Colonic mucosa (tissue), 4 donors: Measurements from ENCODE around the gene TRAPPC12. TPM values are rescaled to one million over a fixed set of nuclear protein-coding genes. Genes with fewer than 3 reads are reported as not detected.

Source experiments
- DNase-seq: peaks from one replicate; pipeline ENCODE4 v3.0.0-alpha.2; 2020
- H3K27ac ChIP-seq: fragments of 200-600 bp; one replicate; pipeline ENCODE4 v1.8.0; 2021
- H3K27me3 ChIP-seq: fragments of 200-600 bp; one replicate; pipeline ENCODE4 v1.8.0; 2021
- H3K36me3 ChIP-seq: fragments of 200-600 bp; one replicate; pipeline ENCODE4 v1.8.0; 2021
- H3K4me1 ChIP-seq: fragments of 200-600 bp; one replicate; pipeline ENCODE4 v1.8.0; 2021; ENCODE audit warnings: mild to moderate bottlenecking
- H3K4me3 ChIP-seq: fragments of 200-600 bp; one replicate; pipeline ENCODE4 v1.8.0; 2021
- H3K9ac ChIP-seq, 2 donors: one replicate each; pipeline ENCODE4 v1.7.0; 2013; ENCODE audit warnings: control low read depth in 2 of 2, low read depth in 2 of 2, low read length in 2 of 2
- H3K9me3 ChIP-seq: fragments of 200-600 bp; one replicate; pipeline ENCODE4 v1.8.0; 2021
- CTCF ChIP-seq: fragments of 200-600 bp; IDR thresholded peaks from one replicate; pipeline ENCODE4 v1.8.0; 2022; ENCODE audit warnings: antibody characterized with exemption, mild to moderate bottlenecking
- intact Hi-C: fragments of 100-400 bp; cut with DNase I; formaldehyde crosslinking; loops from one replicate; pipeline ENCODE4 v1.14.1; 2022
- total RNA-seq, 2 donors: library from RNA; stranded (reverse); fragmentation: NEBNext Ultra II Directional in 1 of 2; extraction: Animal tissue kit (Norgen Biotek cat#: 25700) in 1 of 2; gene quantifications; one replicate each; pipeline ENCODE4 v1.2.1, GENCODE V29; 2021
- donor health status: healthy.
- donor health status: DM: no; HTN: no; CAD: no.
- donor health status: DM: no; HTN: no; CAD: no.

TRAPPC12 gene
- total RNA-seq, 2 donors from 2014 or later: 59.1 to 91.5 TPM

DNA sequence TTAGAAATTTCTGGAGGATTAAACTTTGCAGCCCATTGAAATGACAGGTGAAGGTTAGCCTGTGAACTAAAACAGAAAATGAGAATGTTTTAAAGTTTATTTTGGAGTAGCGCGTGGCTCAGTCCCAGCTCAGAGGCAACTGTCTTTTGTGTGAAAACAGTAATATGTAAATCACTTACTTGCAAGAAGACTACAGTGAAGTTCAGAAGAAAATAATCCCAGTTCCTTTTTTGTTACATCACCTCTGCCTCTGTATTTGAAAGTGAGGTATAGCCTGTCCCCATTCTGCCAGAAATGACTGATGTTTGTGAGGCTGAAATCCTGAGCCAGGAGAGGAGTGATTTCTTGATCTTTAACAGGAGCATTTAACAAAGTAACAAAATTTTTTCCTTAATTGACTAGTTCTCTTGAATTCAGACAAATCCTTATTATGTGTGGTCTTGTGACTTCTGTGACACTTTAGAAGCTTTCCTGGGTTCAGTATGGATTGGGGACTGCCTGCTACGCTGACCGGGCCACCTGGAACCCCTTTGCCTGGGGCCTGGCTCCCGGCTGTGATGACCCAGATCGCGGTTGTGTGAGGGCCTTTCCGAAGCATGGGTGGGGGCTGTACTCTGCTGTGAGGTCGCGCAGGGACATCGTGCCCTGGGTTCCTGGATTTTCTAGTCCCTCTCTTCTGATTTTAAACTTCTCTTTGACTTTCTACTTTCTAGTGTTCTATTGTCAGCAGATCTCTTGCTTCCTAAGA lies 24.3 kb downstream of the TRAPPC12 start:
- TF ChIP-seq CTCF: no peak
- Histone ChIP-seq H3K27ac (no peak overlapping the region), H3K27me3 (no peaks in the 10 kb centered on the region), H3K9ac (no peak overlapping the region), H3K4me3 (no peak overlapping the region), H3K36me3 (peaks cover 4% of the 10 kb centered on the region), H3K9me3 (no peaks in the 10 kb centered on the region), H3K4me1 (no peaks in the 10 kb centered on the region)
- no peak for DNase-seq
- intact Hi-C loops: no loop called here

DNA sequence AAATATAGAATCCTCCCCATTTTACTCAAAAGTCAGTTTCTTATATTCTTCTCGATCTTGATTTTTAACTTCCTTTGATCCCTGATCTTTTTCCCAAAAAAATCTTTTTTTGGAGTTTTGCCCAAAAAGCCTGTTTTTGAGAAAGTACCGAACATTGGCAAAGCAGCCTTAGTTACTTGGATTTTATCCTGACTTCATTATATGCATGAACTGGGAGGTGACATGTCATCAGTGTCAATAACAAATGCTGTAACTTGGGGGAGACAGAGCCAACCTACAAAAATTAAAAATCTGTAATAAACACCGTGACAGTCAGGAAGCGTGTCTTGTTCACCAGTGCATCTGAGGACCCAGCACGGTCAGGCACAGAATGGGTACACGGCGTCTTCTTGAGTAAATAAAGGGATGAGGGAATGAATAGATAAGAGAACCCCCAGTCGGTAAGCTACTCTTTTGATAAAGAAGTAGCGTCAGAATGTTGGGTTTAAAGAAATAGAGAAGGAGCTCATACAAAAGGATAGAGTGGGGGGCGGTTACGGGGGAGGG lies 24.9 kb downstream of the TRAPPC12 start:
- no peak for DNase-seq
- TF ChIP-seq CTCF: no peak
- no peaks in the 10 kb centered on the region for H3K4me1 ChIP-seq
- H3K36me3 ChIP-seq: peaks cover 4% of the 10 kb centered on the region
- no peaks in the 10 kb centered on the region for H3K9me3 ChIP-seq
- no peak overlapping the region for H3K9ac ChIP-seq
- intact Hi-C loops: no loop called here
- no peak overlapping the region for H3K27ac ChIP-seq
- no peaks in the 10 kb centered on the region for H3K27me3 ChIP-seq
- no peak overlapping the region for H3K4me3 ChIP-seq

GRCh38 chr2:3405307-3405706 lies 25.8 kb downstream of the TRAPPC12 start:
- intact Hi-C loops: no loop called here
- no peaks in the 10 kb centered on the region for H3K9me3 ChIP-seq
- DNase-seq: no peak
- H3K27ac ChIP-seq: no peak overlapping the region
- no peaks in the 10 kb centered on the region for H3K27me3 ChIP-seq
- H3K9ac ChIP-seq: no peak overlapping the region
- H3K36me3 ChIP-seq: peaks cover 4% of the 10 kb centered on the region
- no peak overlapping the region for H3K4me3 ChIP-seq
- no peak for TF ChIP-seq CTCF
- no peaks in the 10 kb centered on the region for H3K4me1 ChIP-seq

DNA sequence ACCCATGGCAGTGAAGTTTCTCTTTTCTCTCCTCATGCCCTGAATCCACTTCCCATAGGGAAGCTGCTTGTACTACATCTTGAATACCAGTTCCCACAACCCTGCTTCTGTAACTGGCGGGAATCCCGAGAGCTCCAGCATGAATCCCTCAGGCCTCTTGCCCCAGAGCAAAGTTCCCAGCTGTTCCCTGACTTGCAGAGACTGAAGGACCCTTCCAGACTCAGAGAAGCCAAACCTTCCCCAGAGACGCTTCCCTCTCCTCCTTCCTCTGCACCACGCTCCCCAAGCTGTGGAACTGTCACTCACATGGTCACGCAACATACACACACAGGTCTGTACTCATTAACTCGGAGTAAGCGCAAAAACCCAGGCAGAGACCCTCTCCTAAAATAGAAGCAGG lies 26.4 kb downstream of the TRAPPC12 start:
- intact Hi-C loops: no loop called here
- Histone ChIP-seq H3K36me3 (no peaks in the 10 kb centered on the region), H3K9ac (no peak overlapping the region), H3K27me3 (no peaks in the 10 kb centered on the region), H3K27ac (no peak overlapping the region), H3K4me3 (no peak overlapping the region), H3K4me1 (no peaks in the 10 kb centered on the region), H3K9me3 (no peaks in the 10 kb centered on the region)
- no peak for DNase-seq
- no peak for TF ChIP-seq CTCF

GRCh38 chr2:3406501-3406900 lies 27.0 kb downstream of the TRAPPC12 start:
- no peak overlapping the region for H3K27ac ChIP-seq
- intact Hi-C loops: no loop called here
- no peaks in the 10 kb centered on the region for H3K4me1 ChIP-seq
- H3K9me3 ChIP-seq: no peaks in the 10 kb centered on the region
- DNase-seq: no peak
- TF ChIP-seq CTCF: no peak
- H3K27me3 ChIP-seq: no peaks in the 10 kb centered on the region
- H3K4me3 ChIP-seq: no peak overlapping the region
- no peak overlapping the region for H3K9ac ChIP-seq
- no peaks in the 10 kb centered on the region for H3K36me3 ChIP-seq
